Type B pancreatic cell (in vitro differentiated cells): ENCODE results near the gene KRT72. TPM values are rescaled to one million over a fixed set of nuclear protein-coding genes. Genes with fewer than 3 reads are reported as not detected.

ENCODE experiments used
- DNase-seq: peaks from one replicate; pipeline ENCODE4 v3.0.0; 2021; ENCODE audit warnings: mixed read lengths; ENCODE audit not compliant: unreplicated experiment; ENCODE audit errors: extremely low spot score
- H3K27ac Mint-ChIP-seq: 2 replicates; pipeline ENCODE4 v1.8.0; 2021; ENCODE audit warnings: mild to moderate bottlenecking, mixed read lengths
- H3K27me3 Mint-ChIP-seq: 2 replicates; pipeline ENCODE4 v1.8.0; 2021; ENCODE audit warnings: mixed read lengths
- H3K36me3 Mint-ChIP-seq: 2 replicates; pipeline ENCODE4 v1.8.0; 2021; ENCODE audit warnings: mixed read lengths
- H3K4me1 Mint-ChIP-seq: one replicate; pipeline ENCODE4 v1.8.0; 2021; ENCODE audit warnings: mixed read lengths; ENCODE audit not compliant: unreplicated experiment
- H3K4me3 Mint-ChIP-seq: 2 replicates; pipeline ENCODE4 v1.8.0; 2021; ENCODE audit warnings: mild to moderate bottlenecking, mixed read lengths
- H3K9me3 Mint-ChIP-seq: 2 replicates; pipeline ENCODE4 v1.8.0; 2021; ENCODE audit warnings: mixed read lengths
- CTCF ChIP-seq: fragments of 200-600 bp; sonication (generic); conservative IDR thresholded peaks from 2 replicates; pipeline ENCODE4 v1.5.0; 2021; ENCODE audit warnings: antibody characterized with exemption, mild to moderate bottlenecking
- total RNA-seq: library from RNA; stranded (reverse); gene quantifications from 2 replicates; pipeline ENCODE4 v1.2.1, GENCODE V29; 2021; ENCODE audit warnings: low replicate concordance

Gene KRT72
- total RNA-seq, 1 donor from 2014 or later = 0.48 TPM

GRCh38 chr12:52633383-52633782 lies 32.1 kb upstream of the KRT72 start:
- DNase-seq = peak; percentile 25
- Mint-ChIP-seq H3K9me3 (no peaks in the 10 kb centered on the region), H3K4me3 (no peak overlapping the region), H3K27ac (no peak overlapping the region), H3K36me3 (no peaks in the 10 kb centered on the region), H3K4me1 (peaks cover 3% of the 10 kb centered on the region), H3K27me3 (peaks cover 28% of the 10 kb centered on the region)
- no peak for TF ChIP-seq CTCF

- Mint-ChIP-seq H3K4me3 (no peak overlapping the region), H3K27ac (no peak overlapping the region), H3K4me1 (peaks cover 3% of the 10 kb centered on the region), H3K36me3 (no peaks in the 10 kb centered on the region), H3K9me3 (no peaks in the 10 kb centered on the region), H3K27me3 (peaks cover 31% of the 10 kb centered on the region)
- TF ChIP-seq CTCF = no peak
- peak; percentile 7 for DNase-seq
Measured at GRCh38 chr12:52632656-52633055, 31.4 kb upstream of the KRT72 start.

- Mint-ChIP-seq H3K27ac (no peak overlapping the region), H3K27me3 (peaks cover 32% of the 10 kb centered on the region), H3K4me1 (peaks cover 3% of the 10 kb centered on the region), H3K4me3 (no peak overlapping the region), H3K9me3 (no peaks in the 10 kb centered on the region), H3K36me3 (no peaks in the 10 kb centered on the region)
- peak; percentile 50 for DNase-seq
- TF ChIP-seq CTCF = no peak
Measured at GRCh38 chr12:52631676-52632459, 30.6 kb upstream of the KRT72 start.

- peaks cover 29% of the 10 kb centered on the region for H3K27me3 Mint-ChIP-seq
- no peak overlapping the region for H3K27ac Mint-ChIP-seq
- DNase-seq = peak; percentile 18
- H3K4me3 Mint-ChIP-seq = no peak overlapping the region
- no peaks in the 10 kb centered on the region for H3K9me3 Mint-ChIP-seq
- H3K36me3 Mint-ChIP-seq = no peaks in the 10 kb centered on the region
- no peak for TF ChIP-seq CTCF
- H3K4me1 Mint-ChIP-seq = no peaks in the 10 kb centered on the region
Measured at GRCh38 chr12:52631264-52631663, 30.0 kb upstream of the KRT72 start.

GRCh38 chr12:52630599-52631200 lies 29.4 kb upstream of the KRT72 start:
- Mint-ChIP-seq H3K36me3 (no peaks in the 10 kb centered on the region), H3K4me3 (no peak overlapping the region), H3K27me3 (peaks cover 29% of the 10 kb centered on the region), H3K9me3 (no peaks in the 10 kb centered on the region), H3K27ac (no peak overlapping the region), H3K4me1 (no peaks in the 10 kb centered on the region)
- no peak for TF ChIP-seq CTCF
- peak; percentile 13 for DNase-seq
